ENCODE measurements around the gene EXOC4.

The EXOC4 gene

DNA sequence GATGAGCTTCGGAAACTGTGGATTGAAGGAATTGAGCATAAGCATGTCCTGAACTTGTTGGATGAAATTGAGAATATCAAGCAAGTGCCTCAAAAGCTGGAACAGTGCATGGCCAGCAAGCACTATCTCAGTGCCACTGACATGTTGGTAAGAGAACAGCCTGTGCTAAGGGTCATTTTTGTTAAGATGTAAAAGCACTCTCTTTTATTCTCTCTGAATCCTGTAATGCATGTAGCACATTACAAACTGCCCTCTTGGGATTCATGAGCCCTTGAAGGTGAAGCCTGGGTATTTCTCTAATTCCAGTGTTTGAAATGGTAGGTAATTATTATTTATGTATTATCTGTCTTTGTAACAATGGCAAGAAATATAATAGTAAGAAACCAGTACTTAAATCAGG lies 36.1 kb downstream of the EXOC4 start:
- in situ Hi-C loops (cut with HindIII; ENCODE audit: low sequenced_read_pairs), result no loop called here
- TF ChIP-seq, protein P1, sequence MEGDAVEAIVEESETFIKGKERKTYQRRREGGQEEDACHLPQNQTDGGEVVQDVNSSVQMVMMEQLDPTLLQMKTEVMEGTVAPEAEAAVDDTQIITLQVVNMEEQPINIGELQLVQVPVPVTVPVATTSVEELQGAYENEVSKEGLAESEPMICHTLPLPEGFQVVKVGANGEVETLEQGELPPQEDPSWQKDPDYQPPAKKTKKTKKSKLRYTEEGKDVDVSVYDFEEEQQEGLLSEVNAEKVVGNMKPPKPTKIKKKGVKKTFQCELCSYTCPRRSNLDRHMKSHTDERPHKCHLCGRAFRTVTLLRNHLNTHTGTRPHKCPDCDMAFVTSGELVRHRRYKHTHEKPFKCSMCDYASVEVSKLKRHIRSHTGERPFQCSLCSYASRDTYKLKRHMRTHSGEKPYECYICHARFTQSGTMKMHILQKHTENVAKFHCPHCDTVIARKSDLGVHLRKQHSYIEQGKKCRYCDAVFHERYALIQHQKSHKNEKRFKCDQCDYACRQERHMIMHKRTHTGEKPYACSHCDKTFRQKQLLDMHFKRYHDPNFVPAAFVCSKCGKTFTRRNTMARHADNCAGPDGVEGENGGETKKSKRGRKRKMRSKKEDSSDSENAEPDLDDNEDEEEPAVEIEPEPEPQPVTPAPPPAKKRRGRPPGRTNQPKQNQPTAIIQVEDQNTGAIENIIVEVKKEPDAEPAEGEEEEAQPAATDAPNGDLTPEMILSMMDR (IDR thresholded peaks at IDR 0.05; ENCODE audit: low read depth, low read length, missing control alignments), result no peak

DNA sequence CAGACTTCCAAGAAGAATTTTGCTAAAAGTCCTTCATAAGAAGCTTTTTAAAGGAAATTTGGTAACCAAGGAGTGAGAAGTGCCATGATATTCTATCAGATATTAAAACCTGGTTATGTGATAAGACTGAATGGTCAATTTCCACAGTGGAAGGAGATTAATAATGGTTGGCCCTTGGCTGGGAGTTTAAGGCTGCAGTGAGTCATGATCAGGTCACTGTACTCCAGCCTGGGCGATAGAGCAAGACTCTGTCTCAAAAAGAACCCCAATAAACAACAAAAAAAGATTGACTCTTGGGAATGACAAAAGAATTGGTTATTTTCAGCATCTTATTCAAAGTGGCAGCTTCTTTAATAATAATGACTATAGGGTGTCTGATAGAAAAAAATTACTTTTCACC lies 37.2 kb downstream of the EXOC4 start:
- TF ChIP-seq, protein P1 (IDR thresholded peaks at IDR 0.05; ENCODE audit: low read depth, low read length, missing control alignments), result no peak
- no peak overlapping the region for H3K4me3 ChIP-seq (ENCODE audit: low read depth, low read length)
- no peak for DNase-seq (ENCODE audit: low read depth)
- in situ Hi-C loops (cut with HindIII; ENCODE audit: low sequenced_read_pairs), result no loop called here

More for the DNA sequence above, 36.1 kb downstream of the EXOC4 start:
- no peak for DNase-seq (ENCODE audit: low read depth)
- H3K4me3 ChIP-seq (ENCODE audit: low read depth, low read length), result no peak overlapping the region

DNA sequence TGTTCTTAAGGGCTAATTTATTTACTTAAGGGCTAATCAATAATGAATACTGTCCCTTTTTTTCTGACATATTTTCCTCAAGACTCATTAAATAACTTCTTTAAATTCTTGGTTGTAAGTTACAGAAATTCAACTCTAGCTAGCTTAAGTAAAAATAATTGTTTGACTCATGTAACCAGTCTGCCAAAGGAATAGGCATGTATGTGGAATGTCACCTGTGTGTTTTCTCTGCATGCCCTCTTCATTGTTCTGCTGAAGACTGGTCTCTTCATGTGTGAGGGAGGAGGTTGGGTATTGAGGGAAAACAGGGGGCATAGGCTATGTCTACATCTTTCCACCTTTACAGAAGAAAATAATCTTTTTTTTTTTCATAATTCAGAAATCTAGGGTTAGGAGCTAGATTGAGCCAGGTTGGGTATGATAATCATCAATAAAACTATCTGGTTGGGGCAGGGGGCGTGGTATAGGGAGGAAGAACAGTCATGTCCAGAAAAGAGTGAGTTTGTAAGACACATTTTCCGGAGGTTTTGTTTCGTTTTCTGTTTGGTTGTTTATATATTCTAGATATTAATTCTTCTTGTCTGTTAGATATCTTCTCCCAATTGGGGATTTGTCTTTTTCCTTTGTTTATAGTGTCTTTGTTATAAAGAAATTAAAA lies 37.9 kb downstream of the EXOC4 start:
- TF ChIP-seq, protein P1 (IDR thresholded peaks at IDR 0.05; ENCODE audit: low read depth, low read length, missing control alignments), result no peak
- H3K4me3 ChIP-seq (ENCODE audit: low read depth, low read length), result no peak overlapping the region
- no peak for DNase-seq (ENCODE audit: low read depth)
- in situ Hi-C loops (cut with HindIII; ENCODE audit: low sequenced_read_pairs), result no loop called here

DNA sequence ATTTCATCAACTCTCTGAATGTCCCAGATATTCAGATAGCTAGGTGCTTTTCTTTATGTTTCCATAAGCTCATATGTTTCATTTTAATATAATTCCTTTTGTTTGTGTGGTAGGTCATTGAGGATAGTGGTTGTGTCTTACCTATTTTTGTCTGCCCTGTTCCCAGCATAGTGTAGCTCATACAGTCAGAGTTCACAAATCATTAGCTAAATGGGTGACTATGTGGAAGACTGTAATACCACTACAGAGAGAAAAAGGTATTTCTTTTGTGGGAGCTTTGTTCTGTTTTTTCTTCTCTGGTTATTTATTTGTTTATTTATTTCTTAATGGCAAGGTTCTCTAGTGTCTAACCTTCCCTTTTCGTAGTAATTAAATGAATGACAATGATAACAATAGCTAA lies 39.8 kb downstream of the EXOC4 start:
- no peak for DNase-seq (ENCODE audit: low read depth)
- TF ChIP-seq, protein P1 (IDR thresholded peaks at IDR 0.05; ENCODE audit: low read depth, low read length, missing control alignments), result no peak
- no peak overlapping the region for H3K4me3 ChIP-seq (ENCODE audit: low read depth, low read length)
- in situ Hi-C loops (cut with HindIII; ENCODE audit: low sequenced_read_pairs), result no loop called here

DNA sequence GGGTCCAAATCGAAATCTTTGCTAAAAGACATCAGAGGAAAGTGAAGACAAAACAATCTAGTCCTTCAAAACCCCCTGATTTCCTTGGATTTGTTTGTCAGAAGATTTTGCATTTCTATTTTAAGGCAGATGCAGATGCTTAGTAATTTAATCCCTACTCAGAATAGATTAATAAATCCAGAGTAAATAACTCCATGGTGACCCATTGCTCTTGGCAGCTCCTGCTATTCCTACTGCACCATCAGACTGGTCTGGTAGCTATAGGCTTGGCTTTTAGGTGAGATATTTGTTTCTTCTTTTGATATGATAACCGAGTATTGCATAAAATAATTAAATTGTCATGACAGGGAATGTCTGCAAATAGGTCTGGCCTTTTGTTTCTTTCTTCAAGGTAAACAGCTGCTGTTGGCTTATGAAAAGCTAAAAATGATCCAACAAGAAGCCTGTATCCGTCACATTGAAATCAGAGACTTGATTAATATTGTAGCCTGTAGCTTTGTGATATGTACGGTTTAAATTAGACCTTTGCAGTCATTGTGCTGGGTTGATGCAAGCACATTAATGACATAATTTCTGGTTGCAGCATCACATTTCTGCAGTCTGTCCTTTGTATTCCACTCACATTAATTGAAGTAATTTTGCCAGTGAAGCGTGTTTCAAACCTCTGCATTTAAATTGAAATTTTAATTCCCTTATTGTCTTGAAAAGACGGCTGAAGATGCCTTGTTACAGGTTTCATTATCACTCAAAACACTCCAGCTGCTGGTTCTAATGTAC lies 40.7 kb downstream of the EXOC4 start:
- in situ Hi-C loops (cut with HindIII; ENCODE audit: low sequenced_read_pairs), result no loop called here
- TF ChIP-seq, protein P1 (IDR thresholded peaks at IDR 0.05; ENCODE audit: low read depth, low read length, missing control alignments), result no peak
- H3K4me3 ChIP-seq (ENCODE audit: low read depth, low read length), result no peak overlapping the region
- DNase-seq (ENCODE audit: low read depth), result no peak

DNA sequence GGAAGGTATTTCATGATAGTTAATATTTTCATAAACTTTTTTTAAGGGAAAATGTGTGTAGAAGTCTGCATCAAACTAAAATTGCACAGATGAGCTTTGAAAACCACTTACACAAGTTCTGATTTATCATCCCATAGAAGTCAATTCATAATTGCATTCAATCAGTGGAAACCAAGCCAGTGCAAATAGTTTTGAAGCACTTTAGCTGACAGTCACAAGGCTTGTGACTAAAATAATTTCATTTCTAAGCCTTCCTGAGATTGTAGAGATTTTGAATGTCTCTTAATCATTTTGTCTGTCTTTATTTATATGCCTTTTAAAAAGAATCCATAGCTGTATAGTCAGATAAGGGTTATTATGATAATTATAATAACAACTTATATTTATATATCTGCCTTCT lies 41.4 kb downstream of the EXOC4 start:
- no peak overlapping the region for H3K4me3 ChIP-seq (ENCODE audit: low read depth, low read length)
- in situ Hi-C loops (cut with HindIII; ENCODE audit: low sequenced_read_pairs), result no loop called here
- TF ChIP-seq, protein P1 (IDR thresholded peaks at IDR 0.05; ENCODE audit: low read depth, low read length, missing control alignments), result no peak

More for the DNA sequence above, 41.4 kb downstream of the EXOC4 start:
- no peak for DNase-seq (ENCODE audit: low read depth)

All from astrocyte of the cerebellum (primary cell).